Gastrocnemius medialis (tissue), 4 donors: ENCODE data around the gene DENND4C.

Experiments
- POLR2A ChIP-seq, 2 donors: fragments of 450-650 bp; IDR thresholded peaks; one replicate each; pipeline ENCODE4 v1.6.1; 2017; ENCODE audit warnings: antibody characterized with exemption in 2 of 2, mild to moderate bottlenecking in 2 of 2, moderate library complexity in 2 of 2
- TF ChIP-seq, protein P1 (sequence below), 5 experiments: fragments of 450-650 bp in 3 of 5; fragments of 200-600 bp in 2 of 5; sonication (generic) in 2 of 5; IDR thresholded peaks in 4 of 5; conservative IDR thresholded peaks in 1 of 5; 1 replicate in 4 of 5; 2 replicates in 1 of 5; pipeline ENCODE4 v1.5.1; 2016 to 2019; ENCODE audit warnings: antibody characterized with exemption in 5 of 5, mild to moderate bottlenecking in 3 of 5, moderate library complexity in 3 of 5

DNA sequence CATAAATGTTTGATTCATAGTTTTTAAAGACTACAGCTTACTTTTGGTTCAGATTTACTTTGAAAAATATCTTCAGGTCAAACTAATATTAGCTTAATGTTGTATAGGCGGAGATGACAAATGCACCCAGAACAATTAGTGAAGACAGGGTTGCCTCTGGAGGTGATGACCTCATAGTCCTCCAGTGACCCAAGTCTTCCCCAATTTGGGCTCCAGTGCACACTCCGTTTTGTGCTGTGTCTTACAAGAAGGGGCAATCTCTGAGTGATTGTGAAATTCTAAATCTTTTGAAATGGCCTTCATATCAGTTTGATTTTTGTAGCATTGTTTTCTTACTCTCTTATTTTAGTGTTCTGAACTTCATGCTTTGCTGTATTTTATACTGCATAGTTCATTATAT lies 57.6 kb downstream of the DENND4C start:
- TF ChIP-seq, protein P1, sequence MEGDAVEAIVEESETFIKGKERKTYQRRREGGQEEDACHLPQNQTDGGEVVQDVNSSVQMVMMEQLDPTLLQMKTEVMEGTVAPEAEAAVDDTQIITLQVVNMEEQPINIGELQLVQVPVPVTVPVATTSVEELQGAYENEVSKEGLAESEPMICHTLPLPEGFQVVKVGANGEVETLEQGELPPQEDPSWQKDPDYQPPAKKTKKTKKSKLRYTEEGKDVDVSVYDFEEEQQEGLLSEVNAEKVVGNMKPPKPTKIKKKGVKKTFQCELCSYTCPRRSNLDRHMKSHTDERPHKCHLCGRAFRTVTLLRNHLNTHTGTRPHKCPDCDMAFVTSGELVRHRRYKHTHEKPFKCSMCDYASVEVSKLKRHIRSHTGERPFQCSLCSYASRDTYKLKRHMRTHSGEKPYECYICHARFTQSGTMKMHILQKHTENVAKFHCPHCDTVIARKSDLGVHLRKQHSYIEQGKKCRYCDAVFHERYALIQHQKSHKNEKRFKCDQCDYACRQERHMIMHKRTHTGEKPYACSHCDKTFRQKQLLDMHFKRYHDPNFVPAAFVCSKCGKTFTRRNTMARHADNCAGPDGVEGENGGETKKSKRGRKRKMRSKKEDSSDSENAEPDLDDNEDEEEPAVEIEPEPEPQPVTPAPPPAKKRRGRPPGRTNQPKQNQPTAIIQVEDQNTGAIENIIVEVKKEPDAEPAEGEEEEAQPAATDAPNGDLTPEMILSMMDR (IDR thresholded peaks at IDR 0.05 in 4 of 5, conservative IDR thresholded peaks at IDR 0.05 in 1 of 5): no peak
- TF ChIP-seq POLR2A (IDR thresholded peaks at IDR 0.05): no peak
